IPS DF 4.7 (cell line): ENCODE results near the gene CSMD2.

Experiments
- DNase-seq: peaks from one replicate; pipeline ENCODE4 v3.0.0-alpha.2; 2013; ENCODE audit warnings: low spot score; ENCODE audit errors: extremely low read depth

CSMD2 gene

DNA sequence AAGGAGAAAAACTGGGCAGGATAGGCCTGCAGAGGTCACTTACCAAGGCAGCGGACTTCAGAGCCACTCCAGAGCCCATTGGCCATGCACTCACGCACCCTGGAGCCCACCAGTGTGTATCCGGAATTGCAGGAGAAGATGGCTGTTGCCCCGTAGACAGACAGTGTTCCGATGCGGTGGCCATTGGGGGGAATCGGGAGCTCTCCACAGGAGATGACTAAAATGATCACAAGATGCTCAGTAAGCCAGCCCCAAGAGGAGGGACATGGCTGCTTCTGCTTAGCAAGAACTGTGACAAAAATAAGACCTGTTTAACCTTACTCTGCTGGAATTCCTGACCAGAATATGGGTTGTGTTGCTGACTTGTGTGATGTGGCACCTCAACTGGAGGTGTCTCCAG, 595.7 kb downstream of the CSMD2 start:
- DNase-seq = no peak

DNA sequence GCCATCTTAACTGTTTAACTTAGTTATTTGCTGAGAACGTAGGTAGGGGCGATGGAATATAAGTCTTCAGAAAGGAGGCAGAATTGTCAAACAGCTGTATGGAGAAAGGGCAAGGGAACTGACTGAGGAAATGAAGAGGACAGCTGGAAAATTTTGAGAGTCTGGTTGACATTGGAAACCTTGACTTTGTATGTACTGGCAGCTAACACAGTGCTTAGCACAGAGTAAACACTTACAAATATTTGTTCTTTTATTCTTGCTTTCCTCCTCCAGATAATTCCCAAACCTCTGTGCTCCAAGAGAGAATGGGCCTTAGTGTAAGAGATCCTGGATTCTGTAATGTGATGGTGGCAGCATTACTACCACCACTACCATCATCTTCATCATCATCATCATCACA, 601.3 kb downstream of the CSMD2 start:
- DNase-seq = no peak

DNA sequence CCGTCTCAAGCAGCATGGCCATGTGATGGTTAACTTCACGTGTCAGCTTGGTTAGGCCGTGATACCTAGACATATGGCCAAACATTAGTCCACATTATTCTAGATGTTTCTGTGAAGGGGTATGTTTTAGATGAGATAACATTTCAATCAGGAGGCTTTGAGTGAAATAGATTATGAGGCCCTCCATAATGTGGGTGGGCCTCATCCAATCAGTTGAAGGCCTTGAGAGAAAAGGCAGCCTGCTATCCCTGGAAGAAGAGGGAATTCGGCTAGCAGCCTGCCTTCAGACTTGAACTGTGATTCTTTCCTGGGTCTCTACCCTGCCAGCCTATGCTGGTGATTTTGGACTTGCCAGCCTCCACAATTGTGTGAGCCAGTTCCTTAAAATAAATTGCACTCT, 602.5 kb downstream of the CSMD2 start:
- DNase-seq = no peak

DNA sequence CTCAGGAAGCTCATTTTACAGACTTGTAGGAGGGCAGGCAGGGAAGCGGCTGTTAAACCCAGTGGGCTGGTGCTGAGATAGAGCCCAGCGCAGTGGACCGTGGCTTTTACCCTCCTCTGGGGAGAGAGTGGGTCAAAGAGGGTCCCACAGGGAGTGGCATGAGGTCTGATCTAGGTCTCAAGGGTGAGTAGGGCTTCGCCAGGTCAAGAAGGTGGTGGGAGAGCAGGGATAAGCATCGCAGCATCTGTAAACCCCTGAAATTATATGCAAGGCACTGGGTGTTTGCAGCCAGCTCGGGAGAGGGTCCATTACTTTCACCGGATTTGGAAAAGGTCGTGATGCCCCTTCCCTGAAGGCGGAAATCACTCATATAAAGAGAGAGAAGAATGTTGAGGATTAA, 603.5 kb downstream of the CSMD2 start:
- DNase-seq = no peak

DNA sequence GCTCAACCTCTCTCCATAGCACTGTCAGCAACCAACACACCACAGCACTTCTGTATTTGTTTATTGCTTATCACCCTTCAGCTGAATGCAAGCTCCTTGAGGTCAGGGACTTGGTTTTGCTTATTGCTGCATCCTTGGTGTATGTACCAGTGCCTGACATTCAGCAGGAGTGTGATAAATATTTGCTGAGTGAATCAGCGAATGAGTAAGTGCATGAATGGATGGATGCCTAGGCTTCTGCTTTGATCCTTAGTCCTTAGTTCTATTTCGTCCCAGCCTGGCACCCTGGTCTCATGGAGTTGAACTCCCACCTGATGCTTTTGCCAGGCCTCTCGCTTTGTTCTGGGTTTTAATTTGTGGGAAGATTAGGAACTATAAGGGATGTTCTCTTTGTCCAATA, 604.4 kb downstream of the CSMD2 start:
- no peak for DNase-seq

DNA sequence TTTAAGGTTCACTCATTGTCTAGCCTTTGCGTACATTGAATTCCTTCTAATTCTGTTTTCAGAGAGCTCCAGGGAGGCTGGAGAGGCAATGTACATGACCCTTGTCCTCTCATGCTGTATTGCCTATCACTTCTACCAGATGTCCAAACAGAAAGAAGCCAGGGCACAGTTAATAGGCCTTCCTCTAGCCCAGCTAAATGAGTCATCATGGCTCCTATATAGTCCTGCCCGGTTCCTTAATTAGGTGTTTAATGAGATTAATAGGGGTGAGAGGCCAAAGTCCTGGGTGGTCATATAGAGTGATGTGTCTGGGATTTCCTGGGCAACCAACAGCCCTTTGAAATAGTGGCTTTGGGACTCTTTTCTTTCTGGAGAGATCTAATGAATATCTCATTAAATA, 616.3 kb downstream of the CSMD2 start:
- no peak for DNase-seq

DNA sequence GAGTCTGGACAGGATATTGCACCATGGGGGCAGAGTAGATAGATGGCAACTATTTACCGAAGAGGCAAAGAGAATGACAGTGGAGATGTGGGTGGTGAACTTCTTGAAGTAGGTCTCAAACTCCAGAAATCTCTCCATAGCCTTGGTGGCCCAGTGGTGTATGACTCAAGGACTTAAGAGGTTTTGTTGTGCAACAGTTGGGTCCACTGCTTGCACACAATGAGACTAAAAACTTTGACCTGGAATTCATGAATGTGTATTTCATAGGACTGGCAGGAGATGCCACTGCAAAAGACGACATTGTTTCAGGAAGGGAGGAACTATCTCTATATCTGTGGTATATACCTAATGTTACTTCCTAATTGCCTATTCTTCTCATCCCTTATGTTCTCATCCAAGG, 616.7 kb downstream of the CSMD2 start:
- no peak for DNase-seq

DNA sequence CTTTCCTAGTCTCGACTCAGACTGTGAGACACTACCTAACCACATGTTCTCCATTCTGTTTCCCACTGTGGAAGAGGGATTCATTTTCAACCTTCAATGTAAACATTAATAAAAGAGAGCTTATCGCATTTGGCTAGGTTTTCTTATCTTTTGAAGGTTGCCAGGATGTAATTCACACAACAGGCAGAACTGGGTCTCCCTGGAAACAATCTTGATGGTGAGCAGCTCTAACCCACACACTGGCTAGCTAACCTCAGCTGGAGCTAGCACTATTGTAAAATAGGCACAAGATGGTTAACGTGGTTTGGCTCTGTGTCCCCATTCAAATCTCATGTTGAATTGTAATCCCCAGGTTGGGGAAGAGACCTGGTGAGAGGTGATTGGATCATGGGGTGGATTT, 617.5 kb downstream of the CSMD2 start:
- no peak for DNase-seq

DNA sequence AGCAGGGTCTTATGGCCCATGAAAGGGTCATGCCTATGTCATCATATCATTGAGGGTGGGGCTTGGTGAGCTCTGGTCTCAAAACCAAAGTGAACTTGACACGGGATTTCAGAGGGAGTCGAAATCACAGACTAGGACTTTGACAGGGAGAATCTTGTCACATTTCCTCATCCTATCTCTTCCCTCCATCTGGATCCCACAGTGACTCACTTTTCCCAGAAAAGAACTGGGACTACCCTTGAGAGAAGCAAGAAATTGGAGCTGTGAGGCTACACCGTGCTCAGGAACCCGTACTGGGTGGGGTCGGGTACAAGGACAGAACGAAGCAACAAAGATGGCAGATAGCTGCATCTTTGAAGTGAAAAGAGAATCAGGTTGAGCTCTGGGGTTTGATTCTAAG, 623.1 kb downstream of the CSMD2 start:
- DNase-seq = no peak

DNA sequence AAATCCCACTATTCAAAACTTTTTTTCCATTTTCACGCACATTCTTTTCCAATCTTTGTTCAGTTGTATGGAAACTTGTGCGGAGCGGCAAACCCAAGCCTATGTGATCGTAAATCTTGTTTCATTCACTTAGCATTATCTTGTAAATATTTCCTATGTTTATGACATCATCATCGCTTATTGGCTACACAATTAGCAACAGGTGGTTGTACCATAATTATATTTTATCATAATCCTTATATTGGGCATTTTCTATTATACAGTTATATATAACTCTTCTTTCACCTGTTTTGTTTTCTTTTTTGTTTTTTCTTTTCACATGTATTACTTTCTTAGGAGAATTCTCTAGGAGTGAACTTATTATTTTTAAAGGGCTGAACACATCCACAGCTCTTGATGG, 627.1 kb downstream of the CSMD2 start:
- no peak for DNase-seq

DNA sequence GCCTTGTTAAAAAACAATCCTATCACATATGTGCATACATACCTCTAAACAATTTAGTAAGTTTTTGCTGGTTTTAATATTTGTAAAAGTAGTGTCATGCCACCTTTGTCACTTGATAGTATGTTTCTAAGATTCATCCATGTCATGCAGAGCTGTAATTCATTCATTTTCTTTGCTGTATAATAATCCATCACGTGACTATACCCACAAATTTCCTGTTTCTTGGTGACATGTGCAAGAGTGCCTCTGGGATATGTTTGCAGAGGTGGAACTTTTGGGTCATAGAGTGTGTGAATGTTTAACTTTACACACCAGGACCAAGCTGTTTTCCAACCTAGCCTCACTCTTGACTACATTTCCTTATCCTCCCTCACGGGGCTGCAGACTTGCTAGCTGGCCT, 629.7 kb downstream of the CSMD2 start:
- DNase-seq = no peak

DNA sequence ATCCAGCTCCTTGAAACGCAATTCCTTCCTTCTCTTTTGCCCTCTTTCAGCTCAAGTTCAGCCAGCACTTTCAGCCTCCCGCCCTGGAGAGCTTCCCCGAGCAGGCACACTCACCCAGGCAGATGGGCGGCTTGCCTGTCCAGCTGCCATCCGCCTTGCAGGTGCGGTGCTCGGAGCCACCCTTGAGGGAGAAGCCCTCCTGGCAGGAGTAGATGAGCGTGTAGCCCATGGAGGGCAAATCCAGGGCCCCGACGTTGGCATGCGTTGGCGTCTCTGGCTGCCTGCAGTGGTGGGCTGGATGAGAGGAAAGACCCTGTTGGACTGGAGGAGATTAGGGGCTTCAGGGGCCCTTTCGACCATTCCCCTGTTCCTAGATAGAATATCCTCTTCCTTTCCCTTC, 632.1 kb downstream of the CSMD2 start:
- DNase-seq = no peak

DNA sequence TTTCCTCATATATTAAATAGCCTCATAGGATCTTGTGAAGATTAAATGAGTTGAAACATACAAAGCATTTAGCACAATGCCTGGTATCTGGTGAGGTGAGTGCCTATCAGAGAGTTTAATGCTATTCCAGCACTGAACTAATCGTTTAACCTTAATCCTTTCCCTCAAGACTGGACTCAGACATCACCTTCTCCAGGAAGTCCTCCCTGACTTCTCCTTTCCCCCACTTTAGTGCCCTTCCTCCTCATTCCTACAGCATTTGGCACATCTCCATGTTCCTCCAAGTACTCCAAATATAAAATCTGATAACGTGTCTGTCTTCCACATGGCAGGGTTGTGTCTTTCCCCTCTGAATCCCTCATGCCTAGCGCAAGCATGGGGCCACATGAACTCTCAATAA, 632.8 kb downstream of the CSMD2 start:
- DNase-seq = no peak

DNA sequence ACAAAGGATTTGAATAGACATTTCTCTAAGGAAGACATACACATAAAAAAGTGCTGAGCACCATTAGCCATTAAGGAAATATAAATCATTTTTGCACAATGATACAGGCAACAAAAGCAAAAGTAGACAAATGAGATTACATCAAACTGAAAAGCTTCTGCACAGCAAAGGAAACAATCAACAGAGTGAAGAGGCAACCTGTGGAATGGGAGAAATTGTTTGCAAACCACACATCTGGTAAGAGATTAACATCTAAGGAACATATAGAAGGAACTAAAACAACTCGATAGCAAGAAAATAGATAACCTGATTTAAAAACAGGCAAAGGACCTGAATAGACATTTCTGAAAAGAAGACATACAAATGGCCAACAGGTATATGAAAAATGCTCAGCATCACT, 635.1 kb downstream of the CSMD2 start:
- DNase-seq = no peak

DNA sequence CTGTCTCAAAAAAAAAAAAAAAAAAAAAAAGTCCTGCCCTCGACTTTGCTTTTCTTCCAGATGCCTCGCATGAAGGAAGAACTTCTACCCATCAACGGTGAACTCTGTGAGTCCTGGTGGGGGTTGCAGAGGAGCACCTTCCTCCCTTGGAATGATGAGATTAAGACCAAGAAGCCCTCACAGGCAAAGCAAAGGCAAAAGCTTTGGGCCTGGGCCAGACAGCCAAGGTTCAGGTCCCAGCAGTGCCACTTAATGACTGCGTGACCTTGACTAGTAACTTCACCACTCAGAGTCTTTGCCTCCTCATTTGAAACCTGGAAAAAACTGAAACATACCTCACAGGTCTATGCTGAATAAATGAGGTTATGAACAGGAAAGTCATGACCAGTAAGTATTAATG, 637.1 kb downstream of the CSMD2 start:
- no peak for DNase-seq

DNA sequence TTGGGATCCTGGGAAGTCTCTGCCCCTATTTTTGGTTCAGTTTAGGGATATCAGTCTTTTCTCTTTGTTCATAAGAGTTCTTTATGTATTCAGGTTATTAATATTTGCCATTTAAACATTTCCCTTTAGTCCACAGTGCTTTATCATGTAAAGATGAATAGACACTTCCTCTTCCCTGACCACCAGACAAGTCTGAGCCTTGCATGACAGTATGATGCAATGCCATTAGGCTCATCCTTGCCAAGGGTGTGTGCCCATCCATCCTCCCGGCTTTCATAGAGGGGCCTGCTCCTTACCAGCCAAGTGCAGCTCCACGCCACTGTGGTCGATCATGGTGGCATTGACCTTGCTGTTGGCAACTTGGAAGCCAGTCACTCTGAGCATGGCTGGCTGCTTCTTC, 640.4 kb downstream of the CSMD2 start:
- DNase-seq = no peak

DNA sequence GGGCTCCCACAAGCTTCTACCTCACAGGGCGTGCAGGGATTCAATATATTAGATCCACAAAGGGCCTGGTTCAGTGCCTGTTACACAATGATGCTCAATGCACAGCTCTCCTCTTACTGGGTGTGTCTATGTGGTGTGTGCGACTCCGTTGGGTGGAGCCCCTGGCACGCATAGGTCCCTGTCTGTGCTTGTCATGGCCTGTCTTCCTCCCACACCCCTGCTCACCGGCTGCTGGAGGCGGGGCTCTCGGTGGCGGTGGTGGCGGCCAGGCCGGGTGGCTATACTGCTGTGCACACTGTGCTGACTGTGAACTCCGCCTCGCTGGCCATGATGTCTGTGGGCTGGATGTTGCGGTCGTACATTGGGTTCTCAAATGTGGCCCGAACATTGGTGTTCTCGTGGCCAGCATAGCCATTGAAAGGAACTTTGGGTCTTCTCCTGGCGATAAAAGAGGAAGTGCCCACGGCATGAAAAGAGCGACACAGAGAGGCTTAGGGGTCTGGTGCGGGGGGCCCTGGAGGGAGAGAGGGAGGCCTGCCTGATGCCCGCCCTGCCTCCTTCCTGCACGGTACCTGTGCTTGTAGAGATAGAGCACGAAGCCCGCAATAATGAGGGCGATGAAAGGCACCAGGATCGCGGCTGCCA, 645.7 kb downstream of the CSMD2 start:
- no peak for DNase-seq

DNA sequence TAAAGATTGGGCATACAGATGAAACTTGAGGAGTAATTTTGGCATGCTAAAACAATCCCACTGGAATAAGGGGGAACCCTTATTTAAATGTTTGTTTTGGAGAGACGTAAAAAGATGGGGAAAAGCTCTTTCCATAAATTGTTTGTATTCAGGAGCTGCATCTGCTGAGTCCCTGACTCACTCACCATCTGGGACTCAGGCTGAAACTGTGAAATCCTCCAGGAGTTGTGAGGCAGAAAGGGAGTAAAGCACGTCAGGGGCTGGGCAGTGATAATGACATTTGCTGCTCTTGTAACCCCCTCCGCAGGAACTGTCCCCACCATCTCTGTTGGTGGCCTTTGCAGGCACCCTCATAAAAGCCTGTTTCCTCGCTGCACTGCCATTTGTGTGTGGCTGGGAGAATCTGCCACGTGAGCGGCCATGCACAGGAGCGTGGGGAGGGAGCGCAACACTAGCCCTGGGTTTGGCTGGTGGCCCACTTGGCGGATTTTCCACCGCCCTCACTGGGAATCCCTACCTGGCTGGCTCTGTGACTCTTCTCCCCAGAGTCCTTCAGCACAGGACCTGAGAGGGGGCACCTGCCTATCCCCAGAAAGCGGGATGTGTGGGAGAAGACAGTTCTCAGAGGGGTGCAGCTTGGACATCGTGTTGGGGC, 647.3 kb downstream of the CSMD2 start:
- no peak for DNase-seq

DNA sequence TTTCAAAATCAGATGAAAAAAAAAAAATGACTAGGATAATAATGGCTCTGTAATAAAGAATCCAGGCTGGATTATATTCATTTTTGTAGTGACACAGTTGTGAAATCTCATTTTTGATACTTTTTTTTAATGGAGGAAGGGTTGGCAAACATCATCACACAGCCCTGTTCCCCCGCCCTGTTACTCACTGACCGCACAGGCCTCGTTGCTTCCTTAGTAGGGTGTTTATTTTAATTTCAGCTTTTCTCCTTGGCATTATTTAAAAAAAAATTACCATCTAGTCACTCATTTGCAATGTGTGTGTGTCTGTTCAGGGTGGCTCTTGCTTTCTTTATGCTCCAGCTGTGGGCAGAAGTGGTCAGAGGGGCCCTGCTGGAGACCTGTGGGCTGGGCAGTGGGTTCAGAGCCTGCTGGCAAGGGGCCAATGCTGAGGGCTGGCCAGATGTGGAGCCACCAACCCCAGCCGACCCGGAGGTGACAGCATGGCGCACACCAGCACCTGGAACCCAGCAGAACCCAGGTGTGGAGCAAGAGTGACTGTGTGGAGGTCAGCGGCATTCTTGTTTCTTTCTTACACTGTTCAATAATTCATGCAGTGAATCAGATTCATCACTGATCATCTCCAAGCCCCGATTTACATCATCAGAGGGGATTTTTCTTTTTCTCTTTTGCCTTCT, 648.0 kb downstream of the CSMD2 start:
- no peak for DNase-seq

DNA sequence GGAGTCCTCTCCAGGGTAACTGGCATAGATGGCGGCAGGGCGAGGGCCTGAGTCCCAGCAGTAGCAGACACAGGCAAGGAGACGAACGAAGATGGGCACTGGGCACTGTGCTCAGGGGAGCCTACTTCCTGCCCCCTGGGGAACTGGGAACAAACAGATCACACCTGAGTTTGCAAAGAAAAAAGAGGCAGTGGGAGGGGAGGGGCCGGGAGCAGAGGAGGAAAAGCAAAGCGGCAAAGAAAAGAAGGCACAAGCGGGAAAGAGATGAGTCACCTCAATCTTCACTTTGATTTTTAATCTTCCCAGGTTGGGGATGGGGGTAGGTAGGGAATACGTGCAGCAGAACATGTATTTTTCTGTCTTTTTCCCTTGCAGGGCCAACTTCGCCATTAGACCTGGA, 648.6 kb downstream of the CSMD2 start:
- DNase-seq = no peak

DNA sequence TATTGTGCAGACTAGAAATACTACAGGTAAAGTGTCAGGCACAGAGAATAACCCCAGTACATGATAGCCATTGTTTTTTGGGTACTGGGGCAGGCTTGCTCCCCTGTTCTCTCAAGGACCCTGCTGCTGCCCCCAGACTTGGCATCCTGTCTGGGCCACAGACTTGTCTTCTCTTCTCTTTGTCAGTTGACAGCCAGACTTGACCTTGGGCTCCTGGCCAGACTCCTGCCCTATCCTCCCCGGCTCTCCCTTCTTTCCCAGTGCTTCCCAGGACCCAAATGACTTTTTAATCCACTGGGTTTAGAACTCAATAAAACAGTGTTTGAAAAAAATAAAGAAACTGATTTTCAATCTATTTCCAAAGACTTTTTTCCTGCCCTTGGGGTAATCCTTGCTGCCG, 649.4 kb downstream of the CSMD2 start:
- DNase-seq = no peak

DNA sequence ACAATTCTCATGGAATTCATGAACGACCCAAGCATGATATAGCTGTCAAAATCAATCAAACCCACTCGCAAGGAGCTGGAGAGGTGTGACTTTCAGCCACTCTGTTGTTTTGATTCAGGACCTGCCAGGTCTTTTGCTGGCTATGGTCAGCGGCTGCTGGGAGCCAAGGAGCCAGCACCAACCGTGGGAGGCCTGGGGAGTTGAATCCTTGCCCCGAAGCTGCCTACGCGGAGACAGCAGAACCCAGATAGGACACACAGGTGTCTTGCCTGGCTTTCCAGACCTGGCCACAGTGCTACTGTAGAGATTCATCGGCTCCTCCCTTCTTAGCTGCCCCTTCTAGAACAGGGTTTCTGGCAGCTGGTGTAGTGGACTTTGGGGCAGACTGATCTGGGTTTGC, 649.9 kb downstream of the CSMD2 start:
- DNase-seq = no peak
